Epithelial cell of prostate (primary cell): Measurements from ENCODE around the gene MRPS12.
"Not testable (repeated sequence)": the region's sequence is repeated elsewhere in the genome, so short reads cannot be mapped to it uniquely, and the experiment has no call there.

Source experiments
- DNase-seq: peaks from one replicate; pipeline ENCODE4 v3.0.0-alpha.2; 2011; ENCODE audit warnings: low read depth, low spot score
- H3K27ac ChIP-seq: fragments of 450-650 bp; 2 replicates; pipeline ENCODE4 v1.5.1; 2017; ENCODE audit warnings: mild to moderate bottlenecking

The MRPS12 gene

DNA sequence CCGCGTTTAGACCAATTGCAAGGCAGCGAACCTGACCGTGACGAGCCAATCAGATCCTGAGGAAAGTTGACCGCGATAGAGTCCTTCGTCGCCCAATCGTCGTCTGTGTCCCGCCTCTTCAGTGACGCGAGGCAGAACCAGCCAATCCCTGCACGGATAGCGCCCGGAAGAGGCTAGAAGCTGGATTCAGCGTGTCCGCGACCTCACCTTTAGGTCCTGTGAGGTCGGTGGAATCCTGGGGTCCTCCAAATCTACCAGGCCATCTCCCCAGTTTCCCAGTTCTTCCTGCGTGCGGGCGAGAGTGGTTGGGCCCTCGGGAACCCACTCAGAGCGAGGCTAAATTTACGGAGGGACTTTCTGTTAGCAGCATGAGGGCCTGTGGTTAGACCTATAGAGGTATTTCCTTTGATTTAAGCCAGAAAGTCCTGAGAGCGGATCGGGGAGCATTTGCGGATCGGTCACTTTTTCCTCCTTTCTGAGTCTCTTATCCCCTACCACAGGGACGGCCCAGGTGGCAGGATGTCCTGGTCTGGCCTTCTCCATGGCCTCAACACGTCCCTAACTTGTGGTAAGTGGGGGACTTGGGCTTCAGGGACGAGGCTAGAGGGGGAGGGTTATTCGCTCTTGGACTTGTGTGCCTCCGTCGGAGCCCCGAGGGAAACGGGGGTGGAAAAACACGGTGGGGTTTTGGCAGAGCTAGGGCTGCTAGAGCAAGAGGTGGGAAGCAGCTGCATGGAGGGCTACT, at the start of gene MRPS12:
TSS of gene MRPS12 (plus strand) at position 169 of the 745 bp plus-strand sequence. CDS start at position 520, 351 bp downstream.
- H3K27ac ChIP-seq, result peak within 1 kb of the TSS; percentile 83
- peak; percentile 96 for DNase-seq

DNA sequence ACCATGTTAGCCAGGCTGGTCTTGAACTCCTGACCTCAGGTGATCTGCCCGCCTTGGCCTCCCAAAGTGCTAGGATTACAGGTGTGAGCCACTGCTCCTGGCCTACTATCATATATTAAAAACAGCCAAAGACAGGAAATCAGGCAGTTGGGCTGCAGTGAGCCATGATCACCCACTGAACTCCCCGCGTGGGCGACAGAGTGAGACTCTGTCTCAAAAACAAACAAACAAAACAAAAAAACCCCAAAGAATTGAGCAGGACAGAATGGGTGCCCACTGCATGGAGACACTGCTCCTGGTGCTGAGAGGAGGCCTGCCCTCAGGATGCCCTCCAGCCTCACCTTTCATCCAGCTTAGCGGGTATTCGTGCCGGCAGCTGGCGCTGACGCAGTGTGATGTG, 47.5 kb upstream of the MRPS12 start:
- H3K27ac ChIP-seq, result no peak overlapping the region
- DNase-seq, result no peak

DNA sequence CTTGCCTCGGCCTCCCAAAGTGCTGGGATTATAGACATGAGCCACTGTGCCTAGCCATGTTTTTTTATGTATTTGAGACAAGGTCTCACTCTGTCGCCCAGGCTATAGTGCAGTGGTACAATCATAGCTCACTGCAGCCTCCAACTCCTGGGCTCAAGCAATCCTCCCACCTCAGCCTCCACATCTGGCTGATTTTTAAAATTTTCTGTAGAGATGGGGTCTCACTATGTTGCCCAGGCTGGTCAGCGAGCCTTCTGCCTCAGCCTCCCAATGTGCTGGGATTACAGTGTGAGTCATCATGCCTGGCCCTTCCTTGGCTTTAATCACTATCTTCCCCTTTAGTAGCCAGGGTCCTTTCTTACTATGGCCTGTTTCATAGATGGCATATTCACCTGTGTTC, 46.1 kb upstream of the MRPS12 start:
- not testable (repeated sequence) for DNase-seq, H3K27ac ChIP-seq

DNA sequence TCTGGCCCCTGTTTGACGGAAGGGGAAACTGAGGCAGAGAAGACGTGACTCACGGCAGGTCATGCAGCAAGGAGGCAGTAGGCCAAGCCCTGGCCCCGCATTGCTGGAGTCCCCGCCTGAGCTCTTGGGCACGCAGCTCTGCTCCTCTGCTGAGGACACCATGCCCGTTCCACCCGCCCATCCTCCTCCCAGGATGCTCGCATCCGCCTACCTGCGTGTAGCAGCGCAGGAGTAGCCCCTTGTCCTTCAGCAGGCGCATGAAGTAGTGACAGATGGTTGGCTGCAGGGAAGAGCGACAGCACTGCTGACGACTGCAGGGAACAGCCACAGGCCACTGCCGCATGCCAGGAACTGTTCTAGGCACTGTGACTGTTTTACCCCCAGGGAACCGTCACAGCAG, 41.9 kb upstream of the MRPS12 start:
- DNase-seq, result no peak
- no peak overlapping the region for H3K27ac ChIP-seq

DNA sequence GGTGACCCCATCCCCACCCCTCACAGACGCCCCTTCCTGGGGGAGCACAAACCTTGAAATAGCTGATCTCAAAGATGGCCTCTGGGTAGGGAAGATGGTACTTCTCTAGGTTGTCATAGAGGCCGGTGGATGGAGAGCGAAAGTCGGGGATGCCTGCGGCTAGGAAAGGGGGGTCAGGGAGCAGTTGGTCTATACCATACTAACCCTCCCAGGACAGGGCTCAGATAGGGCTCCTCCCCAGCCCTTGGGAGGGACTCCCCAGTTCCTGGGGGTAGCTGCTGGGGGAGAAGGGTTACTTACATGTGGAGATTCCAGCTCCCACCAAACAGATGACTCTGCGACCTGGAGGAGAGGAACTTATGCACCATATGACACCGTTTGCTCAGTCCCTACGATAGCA, 40.9 kb upstream of the MRPS12 start:
- no peak for DNase-seq

DNA sequence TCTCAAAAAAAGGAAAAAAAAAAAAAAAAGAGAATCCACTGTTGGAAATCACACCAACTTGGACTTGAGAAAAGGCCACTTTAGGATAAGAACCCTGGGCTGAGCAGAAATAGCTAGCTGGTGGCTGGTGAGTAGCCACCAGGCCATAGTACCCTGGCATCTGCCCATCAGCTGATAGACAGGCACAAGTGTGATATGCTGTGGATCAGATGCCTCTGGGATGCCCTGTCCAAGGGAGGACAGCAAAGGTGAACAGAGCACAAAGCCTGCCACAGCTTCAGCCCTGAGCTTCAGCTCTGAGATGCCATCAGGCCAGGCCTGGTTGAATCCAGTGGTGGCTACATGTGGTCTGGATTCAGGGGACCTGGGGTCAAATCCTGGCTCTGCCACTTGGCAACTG, 40.1 kb upstream of the MRPS12 start:
- no peak overlapping the region for H3K27ac ChIP-seq

More for the DNA sequence above, 40.9 kb upstream of the MRPS12 start:
- no peak overlapping the region for H3K27ac ChIP-seq

DNA sequence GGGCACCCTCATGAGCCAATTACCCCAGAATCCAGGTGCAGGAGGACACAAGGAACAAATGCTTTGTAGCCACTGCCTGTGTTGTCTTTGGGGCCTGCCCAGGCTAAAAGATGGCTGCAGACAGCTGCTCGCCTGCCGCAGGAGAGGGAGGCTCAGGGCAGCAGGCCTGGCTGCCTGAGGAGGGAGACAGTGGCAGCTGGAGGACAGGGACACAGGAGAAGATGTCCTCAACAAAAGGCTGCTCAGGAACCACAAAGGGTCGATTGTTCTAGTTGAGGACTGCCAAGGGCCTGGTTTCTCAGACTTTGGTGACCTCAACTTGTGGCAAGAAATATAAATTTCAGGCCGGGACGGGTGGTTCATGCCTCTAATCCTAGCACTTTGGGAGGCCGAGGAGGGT, 39.0 kb upstream of the MRPS12 start:
- H3K27ac ChIP-seq, result no peak overlapping the region
- DNase-seq, result no peak

More for the DNA sequence above, 40.1 kb upstream of the MRPS12 start:
- DNase-seq, result no peak

DNA sequence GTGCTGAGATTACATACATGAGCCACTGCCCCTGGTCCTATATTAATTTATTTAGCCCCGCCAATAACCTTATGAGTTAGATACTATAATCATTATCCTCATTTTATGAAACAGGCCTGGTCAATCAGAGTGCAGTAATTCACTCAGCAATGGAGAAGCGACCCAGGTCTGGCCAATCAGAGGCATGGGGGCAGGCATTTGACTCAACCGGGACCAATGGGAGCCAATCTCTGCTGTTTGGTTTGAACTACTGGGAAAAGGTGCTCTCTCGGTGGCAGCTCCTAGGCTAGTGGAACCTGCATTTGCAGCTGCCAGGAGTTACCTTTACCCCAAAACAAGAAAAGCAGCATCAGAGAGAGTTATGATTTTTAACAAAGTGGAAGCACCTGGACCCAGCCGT, 37.9 kb upstream of the MRPS12 start:
- no peak for DNase-seq
- no peak overlapping the region for H3K27ac ChIP-seq

DNA sequence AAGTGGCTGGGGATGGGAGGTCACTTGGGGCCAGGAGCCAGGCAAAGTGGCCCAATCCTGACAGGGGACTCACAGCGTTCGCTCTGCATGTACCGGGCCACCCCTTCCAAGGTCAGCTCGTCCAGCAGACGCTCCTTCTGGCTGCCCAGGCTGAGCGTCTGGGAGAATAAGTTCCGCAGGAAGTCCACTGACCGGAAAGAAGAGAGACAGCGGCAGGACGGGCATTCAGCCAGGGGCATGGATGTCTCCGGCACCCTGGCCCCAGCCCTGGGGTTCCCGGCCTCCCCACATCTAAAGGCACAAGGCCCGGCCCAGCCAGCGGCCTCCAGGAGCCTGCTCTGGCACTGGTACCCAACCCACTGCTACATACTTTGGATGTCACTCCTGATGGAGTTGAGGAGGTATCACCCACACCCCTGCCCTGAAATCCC, 37.4 kb upstream of the MRPS12 start:
- no peak overlapping the region for H3K27ac ChIP-seq
- DNase-seq, result no peak

DNA sequence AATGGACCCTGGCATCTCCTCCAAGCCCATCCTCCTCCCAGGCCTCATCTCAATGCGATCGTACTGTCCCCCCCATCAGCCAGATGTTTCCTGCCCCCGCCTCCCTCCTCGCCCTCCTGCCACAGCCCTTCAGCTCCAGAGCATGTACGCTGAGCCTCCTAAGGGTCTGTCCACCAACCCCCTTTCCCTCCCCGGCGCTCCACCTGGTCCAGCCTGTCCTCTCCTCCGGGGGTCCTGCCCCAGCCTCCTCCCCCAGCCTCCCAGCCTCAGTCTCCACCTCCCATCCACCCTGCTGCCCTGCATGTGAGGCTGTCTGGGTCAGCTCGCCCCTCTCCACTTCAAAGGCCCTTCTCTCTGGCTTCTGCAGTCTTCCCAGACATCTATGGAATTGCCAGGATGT, 35.8 kb upstream of the MRPS12 start:
- no peak overlapping the region for H3K27ac ChIP-seq

DNA sequence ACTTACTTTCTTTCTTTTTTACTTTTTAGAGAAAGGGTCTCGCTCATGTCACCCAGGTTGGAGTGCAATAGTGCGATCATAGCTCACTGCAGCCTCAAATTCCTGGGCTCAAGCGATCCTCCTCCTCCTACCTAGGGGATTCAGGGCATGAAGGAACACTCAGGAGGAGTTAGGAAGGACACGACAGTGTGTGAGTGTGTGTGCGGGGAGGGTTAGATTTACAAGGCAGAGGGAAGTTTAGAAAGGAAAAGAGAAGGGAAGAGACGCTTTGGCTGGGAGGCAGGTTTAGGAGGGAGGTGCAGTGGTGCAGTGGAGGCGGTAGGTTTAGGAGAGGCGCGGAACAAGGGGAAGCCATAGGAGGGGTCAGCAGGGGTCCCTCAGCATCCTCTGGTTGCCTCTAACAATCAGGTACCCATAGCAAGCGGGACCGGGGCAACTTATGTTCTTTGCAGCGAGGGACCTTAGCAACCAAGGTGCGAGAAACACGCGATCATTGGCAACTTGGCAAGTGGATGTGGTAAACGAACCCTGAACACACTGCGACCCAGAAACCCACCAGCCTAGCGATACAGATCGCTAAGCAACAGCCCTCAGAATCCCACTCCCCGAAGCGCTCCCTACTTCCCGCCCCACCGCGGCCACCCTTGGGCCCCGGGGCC, 31.8 kb upstream of the MRPS12 start:
- H3K27ac ChIP-seq, result peak overlapping the region; percentile 60
- no peak for DNase-seq

More for the DNA sequence above, 35.8 kb upstream of the MRPS12 start:
- DNase-seq, result no peak

DNA sequence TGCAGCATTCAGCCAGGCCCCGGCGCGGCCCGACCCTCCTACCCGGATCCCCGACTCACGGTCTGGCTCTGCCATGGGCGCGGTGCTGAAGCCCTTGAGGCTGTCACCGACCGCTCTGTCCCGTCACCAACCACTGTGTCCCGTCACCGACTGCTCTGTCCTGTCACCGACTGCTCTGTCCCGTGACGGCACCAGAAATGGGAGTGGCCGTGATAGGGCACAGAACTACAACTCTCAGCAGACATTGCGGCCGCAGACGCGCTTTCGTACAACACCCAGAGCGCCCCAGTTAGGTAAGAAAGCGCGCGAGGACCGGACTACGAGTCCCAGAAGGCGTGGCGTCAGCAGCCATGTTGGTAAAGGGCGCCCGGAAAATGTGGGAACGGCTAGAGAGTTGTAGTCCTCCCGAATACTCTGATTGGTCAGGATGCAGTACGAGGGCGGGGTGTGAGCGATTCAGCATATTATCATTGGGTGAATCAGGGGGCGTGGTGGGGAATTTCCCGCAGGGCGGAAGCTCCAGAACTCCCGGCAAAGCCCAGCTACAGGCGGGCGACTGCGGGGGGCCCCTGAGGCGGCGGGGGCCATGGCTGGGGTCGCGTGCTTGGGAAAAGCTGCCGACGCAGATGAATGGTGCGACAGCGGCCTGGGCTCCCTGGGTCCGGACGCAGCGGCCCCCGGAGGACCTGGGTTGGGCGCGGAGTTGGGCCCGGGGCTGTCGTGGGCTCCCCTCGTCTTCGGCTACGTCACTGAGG, 31.1 kb upstream of the MRPS12 start, which contains the start of the genes NFKBIB and SIRT2:
TSS of gene NFKBIB (plus strand) at position 523 of the 755 bp plus-strand sequence. CDS start at position 587, 64 bp downstream.
TSS of gene SIRT2 (minus strand) at position 172 of the 755 bp plus-strand sequence. CDS start at position 75, 97 bp downstream.
- peak within 1 kb of the TSS; percentile 60 for H3K27ac ChIP-seq
- peak; percentile 97 for DNase-seq

DNA sequence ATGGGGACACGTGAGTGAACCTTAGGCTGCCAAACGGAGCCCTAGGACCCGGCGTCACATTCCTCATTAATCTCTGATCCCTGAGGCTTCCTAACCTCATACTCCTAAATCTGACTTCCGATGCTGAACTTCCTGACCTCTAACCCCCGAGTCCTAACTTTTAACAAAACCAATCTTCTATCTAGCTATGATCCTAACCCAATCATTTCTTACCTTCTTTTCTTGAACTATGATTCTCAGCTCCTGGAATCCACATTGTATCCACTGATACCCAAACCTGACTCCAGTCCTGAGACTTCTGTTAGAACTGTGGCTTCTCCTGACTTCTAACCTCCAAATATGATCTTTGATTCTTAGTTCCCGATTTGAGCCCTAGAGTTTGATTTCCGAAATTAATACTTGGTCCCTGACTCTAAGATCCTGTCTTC, 30.5 kb upstream of the MRPS12 start:
- peak overlapping the region; percentile 60 for H3K27ac ChIP-seq
- DNase-seq, result no peak

DNA sequence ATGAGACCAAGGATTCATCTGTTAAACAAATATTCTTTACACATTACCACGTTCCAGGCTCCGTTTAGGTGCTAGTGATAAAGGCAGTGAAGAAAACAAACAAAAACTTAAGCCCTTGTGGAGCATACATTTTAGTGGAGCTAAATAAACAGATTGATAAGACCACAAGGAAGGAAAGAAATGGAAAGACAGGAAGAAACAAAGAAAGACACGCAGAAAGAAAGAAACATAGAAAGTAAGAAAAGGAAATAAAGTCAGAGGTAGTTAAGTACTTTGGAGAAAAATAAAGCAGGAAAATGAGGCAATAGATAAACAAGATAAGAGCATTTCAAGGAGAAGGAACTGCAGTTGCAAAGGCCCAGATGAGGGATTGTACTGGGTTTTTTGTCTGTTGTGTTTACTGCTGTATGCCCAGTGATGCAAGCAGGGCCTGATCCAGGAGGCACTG, 30.0 kb upstream of the MRPS12 start:
- peak overlapping the region; percentile 60 for H3K27ac ChIP-seq

DNA sequence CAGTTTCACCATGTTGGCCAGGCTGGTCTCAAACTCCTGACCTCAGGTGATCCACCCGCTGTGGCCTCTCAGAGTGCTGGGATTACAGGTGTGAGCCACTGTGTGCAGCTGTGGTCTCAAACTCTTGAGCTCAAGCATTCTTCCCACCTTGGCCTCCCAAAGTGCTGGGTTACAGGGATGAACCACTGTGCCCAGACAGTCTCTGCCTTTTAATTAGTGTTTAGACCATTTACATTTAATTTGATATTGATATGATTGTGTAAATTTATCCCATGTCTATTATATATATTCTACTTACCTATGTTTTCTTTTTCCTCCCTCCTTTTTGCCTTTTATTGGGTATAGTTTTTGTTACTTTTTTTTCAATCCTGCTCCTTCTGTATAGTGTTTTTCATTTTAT, 29.1 kb upstream of the MRPS12 start:
- H3K27ac ChIP-seq, result no peak overlapping the region
- DNase-seq, result no peak

More for the DNA sequence above, 30.0 kb upstream of the MRPS12 start:
- no peak for DNase-seq

DNA sequence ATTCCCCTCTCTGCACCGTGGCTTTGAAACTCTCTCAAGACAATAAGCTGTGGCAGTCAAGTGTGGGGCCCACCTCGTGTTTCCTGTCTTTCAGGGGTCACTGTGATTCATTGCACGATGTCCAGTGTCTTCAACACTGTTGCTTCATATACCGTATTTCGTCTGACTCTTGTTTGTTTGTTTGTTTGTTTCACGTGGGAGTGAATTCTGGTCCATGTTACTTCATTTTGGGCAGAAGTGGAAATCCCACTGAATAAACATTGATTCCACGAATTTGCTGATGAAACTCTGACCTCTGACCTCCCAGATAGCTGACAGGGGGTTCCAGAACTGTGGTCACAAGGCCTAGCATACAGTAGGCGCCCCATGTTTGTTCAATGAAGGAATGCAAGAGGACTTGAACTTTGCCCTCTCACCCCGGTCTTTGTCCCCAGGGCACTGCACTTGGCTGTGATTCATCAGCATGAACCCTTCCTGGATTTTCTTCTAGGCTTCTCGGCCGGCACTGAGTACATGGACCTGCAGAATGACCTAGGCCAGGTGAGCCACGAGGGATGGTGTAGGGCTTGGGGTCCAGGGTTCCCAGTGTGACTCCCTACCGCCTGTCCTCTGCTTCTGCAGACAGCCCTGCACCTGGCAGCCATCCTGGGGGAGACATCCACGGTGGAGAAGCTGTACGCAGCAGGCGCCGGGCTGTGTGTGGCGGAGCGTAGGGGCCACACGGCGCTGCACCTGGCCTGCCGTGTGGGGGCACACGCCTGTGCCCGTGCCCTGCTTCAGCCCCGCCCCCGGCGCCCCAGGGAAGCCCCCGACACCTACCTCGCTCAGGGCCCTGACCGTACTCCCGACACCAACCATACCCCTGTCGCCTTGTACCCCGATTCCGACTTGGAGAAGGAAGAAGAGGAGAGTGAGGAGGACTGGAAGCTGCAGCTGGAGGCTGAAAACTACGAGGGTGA, 25.9 kb upstream of the MRPS12 start:
- DNase-seq, result no peak
- no peak overlapping the region for H3K27ac ChIP-seq

DNA sequence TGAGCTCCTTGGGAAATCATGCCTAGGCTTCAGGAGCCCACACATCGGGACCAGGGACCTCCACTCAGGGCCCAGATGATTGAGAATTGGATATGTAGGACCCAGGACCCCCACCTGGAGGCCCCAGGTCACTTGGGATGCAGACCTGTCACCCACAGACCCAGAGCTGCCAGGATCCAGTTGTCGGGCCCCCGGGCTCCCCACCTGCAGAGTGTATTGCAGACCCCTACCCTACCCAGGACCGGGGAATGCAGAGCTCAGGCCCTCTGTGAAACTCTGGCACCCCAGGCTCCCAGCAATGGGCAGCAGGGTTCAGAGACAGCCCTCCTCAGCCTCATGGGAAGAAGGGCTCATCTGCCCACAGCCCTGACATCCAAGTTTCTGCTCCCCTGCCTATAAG, 25.1 kb upstream of the MRPS12 start:
- no peak for DNase-seq
- H3K27ac ChIP-seq, result no peak overlapping the region

DNA sequence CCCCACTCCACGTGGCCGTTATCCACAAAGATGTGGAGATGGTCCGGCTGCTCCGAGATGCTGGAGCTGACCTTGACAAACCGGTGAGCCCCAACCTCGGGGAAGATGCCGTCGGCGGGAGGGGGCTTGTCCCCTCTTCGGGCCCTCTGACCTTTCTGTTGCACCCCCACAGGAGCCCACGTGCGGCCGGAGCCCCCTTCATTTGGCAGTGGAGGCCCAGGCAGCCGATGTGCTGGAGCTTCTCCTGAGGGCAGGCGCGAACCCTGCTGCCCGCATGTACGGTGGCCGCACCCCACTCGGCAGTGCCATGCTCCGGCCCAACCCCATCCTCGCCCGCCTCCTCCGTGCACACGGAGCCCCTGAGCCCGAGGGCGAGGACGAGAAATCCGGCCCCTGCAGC, 23.5 kb upstream of the MRPS12 start:
- no peak for DNase-seq
- no peak overlapping the region for H3K27ac ChIP-seq

DNA sequence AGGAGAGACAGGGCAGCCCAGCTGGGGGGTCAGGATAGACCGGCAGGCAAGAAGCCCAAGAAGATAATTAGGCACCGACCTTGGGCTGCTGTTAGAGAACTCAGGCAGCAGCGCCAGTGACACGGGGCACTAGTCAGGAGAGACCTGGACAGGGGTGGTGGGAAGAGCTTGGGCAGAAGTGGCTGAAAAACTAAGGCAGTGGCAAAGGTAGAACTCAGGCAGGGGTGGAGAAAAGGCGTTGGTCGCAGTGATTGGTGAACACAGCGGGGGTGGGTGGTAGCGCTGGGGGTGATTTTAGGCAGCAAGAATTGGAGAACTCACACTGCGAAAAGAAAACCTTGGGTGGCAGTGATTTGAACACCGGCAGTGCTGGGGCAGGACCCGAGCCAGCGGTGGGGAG, 23.1 kb upstream of the MRPS12 start:
- no peak for DNase-seq
- no peak overlapping the region for H3K27ac ChIP-seq
